IMR-90 (cell line): ENCODE results near the gene PARP3.

Experiments
- CTCF ChIP-seq: conservative IDR thresholded peaks from 2 replicates; pipeline ENCODE4 v1.5.1; 2012; ENCODE audit warnings: mild to moderate bottlenecking, low read depth, low read length, improper control_type of control experiment
- MAFK ChIP-seq: IDR thresholded peaks from 2 replicates; pipeline ENCODE4 v1.6.1; 2012; ENCODE audit warnings: low read depth, low read length, improper control_type of control experiment
- MXI1 ChIP-seq: IDR thresholded peaks from 2 replicates; pipeline ENCODE4 v1.6.1; 2012; ENCODE audit warnings: low read depth, mild to moderate bottlenecking, low read length, moderate library complexity, borderline replicate concordance
- POLR2A ChIP-seq: IDR thresholded peaks from 2 replicates; pipeline ENCODE4 v1.6.1; 2012; ENCODE audit warnings: mild to moderate bottlenecking, low read depth, low read length
- RFX5 ChIP-seq: IDR thresholded peaks from 2 replicates; pipeline ENCODE4 v1.8.0; 2012; ENCODE audit warnings: low read depth, mild to moderate bottlenecking, low read length, moderate library complexity
- USF2 ChIP-seq: fragments of 150-350 bp; IDR thresholded peaks from 2 replicates; pipeline ENCODE4 v1.6.1; 2017; ENCODE audit warnings: mild to moderate bottlenecking, antibody characterized with exemption, low read length, low read depth

GRCh38 chr3:51974277-51974962 lies 32.3 kb downstream of the PARP3 start:
- no peak for TF ChIP-seq POLR2A
- TF ChIP-seq RFX5 = no peak
- no peak for TF ChIP-seq CTCF
- no peak for TF ChIP-seq USF2
- TF ChIP-seq MXI1 = no peak
- no peak for TF ChIP-seq MAFK
